GM12864 (cell line): Measurements from ENCODE around the gene LPP.

Experiments used
- DNase-seq: peaks from one replicate; pipeline ENCODE4 v3.0.0-alpha.2; 2011; ENCODE audit warnings: low read depth
- H3K4me3 ChIP-seq: 2 replicates; pipeline ENCODE4 v1.5.1; 2011; ENCODE audit warnings: mild to moderate bottlenecking, low read depth, low read length, control low read depth
- TF ChIP-seq, protein P1 (sequence below): IDR thresholded peaks from 2 replicates; pipeline ENCODE4 v1.5.1; 2011; ENCODE audit warnings: low read depth, mild to moderate bottlenecking, moderate library complexity, low read length, control low read depth, inconsistent platforms; ENCODE audit errors: missing control alignments

LPP gene

DNA sequence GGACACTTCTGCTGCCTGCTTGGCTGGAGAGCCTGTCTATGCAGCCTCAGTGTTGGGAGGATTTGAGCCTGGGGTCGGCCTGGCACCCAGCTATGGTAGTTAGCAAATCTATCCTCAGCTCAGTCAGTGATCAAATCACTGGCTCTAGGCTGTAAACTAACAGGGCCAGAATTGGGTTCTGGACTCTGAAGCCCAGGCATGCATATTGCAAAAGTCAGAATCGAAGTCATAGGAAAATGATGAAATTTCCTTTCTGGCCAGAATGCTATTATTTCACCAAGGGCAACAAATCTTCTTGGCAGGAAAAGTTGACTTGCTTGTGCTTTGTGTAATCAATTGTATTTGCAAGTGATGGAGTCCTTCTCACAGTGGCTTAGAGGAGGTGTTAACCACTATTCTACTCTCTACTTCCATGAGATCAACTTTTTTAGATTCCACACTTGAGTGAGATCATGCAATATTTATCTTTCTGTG is 535.2 kb downstream of the LPP start:
- H3K4me3 ChIP-seq, result no peak overlapping the region
- DNase-seq, result no peak
- TF ChIP-seq, protein P1, sequence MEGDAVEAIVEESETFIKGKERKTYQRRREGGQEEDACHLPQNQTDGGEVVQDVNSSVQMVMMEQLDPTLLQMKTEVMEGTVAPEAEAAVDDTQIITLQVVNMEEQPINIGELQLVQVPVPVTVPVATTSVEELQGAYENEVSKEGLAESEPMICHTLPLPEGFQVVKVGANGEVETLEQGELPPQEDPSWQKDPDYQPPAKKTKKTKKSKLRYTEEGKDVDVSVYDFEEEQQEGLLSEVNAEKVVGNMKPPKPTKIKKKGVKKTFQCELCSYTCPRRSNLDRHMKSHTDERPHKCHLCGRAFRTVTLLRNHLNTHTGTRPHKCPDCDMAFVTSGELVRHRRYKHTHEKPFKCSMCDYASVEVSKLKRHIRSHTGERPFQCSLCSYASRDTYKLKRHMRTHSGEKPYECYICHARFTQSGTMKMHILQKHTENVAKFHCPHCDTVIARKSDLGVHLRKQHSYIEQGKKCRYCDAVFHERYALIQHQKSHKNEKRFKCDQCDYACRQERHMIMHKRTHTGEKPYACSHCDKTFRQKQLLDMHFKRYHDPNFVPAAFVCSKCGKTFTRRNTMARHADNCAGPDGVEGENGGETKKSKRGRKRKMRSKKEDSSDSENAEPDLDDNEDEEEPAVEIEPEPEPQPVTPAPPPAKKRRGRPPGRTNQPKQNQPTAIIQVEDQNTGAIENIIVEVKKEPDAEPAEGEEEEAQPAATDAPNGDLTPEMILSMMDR, result no peak

DNA sequence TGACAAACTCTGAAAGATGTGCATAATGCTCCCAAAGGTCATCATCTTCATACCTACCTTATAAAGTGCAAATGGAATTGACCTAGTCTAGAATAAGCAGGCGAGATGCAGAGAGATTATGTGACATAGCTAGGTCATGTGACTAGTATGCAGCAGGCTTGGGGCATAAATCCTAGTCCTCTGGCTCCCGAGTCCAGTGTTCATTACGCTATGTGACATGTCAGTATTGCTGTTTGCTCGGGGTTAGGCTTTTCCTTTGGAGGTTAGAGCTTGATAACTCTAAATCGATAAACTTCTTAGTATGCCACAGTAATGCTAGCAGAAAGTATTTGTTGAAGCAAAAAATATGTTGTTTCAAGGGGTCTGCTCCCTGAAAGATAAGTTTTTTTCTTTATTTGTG is 536.1 kb downstream of the LPP start:
- no peak overlapping the region for H3K4me3 ChIP-seq
- DNase-seq, result no peak
- TF ChIP-seq, protein P1, result no peak

DNA sequence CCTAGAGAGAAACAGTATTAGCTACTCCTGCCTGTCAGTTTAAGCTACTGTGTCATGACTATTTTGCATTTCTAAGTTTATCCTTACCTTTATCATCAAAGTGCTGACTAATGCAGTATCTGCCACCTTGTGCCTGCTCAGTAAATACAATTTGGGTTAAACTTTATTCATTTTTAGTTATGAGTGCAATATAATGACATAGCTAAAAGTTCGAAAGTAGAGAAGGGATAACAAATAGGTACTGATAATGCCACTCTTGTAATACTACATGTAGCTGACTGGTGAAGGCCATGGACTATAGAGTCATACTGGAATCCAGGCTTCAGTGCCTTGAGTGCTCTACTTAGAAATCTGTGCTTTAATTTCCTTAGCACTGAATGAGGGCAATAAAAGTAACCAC is 537.0 kb downstream of the LPP start:
- no peak overlapping the region for H3K4me3 ChIP-seq
- DNase-seq, result no peak
- TF ChIP-seq, protein P1, result no peak

DNA sequence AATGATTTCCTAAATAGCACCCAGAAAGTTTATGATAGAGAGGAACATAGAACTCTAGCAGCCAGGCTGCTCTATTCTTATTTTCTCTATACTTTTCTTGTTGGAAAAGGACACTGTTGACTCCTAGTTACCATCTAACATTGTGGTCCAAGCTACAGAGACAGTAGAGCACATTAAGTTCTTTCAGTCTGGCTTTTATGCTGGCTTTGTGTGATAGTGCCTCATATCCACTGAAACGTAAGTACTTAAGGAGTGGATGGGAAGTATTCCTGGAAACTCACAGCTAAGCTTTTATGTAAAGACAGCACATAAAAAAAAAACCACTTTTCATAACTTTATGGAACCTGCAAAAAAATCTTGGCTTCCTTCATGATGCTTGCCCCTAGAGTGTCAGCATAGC is 537.7 kb downstream of the LPP start:
- no peak for DNase-seq
- TF ChIP-seq, protein P1, result no peak
- H3K4me3 ChIP-seq, result no peak overlapping the region

GRCh38 chr3:188692700-188693099 is 538.7 kb downstream of the LPP start:
- TF ChIP-seq, protein P1, result no peak
- no peak for DNase-seq
- H3K4me3 ChIP-seq, result no peak overlapping the region

- H3K4me3 ChIP-seq, result no peak overlapping the region
- TF ChIP-seq, protein P1, result no peak
- no peak for DNase-seq
These were observed 539.5 kb downstream of the LPP start for GRCh38 chr3:188693435-188693834.

DNA sequence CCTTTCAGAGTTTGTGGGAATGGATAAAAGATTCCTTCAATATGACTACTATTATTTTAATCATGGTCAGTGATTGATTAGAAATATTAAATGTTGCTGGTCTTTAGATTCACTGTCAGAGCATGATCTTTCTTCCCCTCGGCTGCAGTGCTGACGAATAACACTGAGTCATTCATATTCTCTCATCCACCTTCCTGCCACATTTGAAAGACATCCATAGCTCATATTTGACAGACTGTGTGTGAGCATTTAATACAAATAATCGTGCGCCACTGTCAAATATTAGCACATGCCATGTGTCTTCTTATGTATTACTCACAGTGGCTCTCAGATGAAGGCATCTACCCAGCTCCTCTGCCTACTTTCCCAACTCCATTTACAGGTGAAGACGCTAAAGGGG is 541.3 kb downstream of the LPP start:
- DNase-seq, result no peak
- TF ChIP-seq, protein P1, result no peak
- no peak overlapping the region for H3K4me3 ChIP-seq
